HG03342 (cell line): ENCODE measurements around the gene PARP9.
"Not testable (repeated sequence)": the region's sequence is repeated elsewhere in the genome, so short reads cannot be mapped to it uniquely, and the experiment has no call there.

Experiments used
- ATAC-seq: cut with Tn5 transposase; IDR thresholded peaks from one replicate; pipeline ENCODE4 v1.9.1; 2021; ENCODE audit warnings: mild to moderate bottlenecking, moderate library complexity; ENCODE audit not compliant: unreplicated experiment

The PARP9 gene

DNA sequence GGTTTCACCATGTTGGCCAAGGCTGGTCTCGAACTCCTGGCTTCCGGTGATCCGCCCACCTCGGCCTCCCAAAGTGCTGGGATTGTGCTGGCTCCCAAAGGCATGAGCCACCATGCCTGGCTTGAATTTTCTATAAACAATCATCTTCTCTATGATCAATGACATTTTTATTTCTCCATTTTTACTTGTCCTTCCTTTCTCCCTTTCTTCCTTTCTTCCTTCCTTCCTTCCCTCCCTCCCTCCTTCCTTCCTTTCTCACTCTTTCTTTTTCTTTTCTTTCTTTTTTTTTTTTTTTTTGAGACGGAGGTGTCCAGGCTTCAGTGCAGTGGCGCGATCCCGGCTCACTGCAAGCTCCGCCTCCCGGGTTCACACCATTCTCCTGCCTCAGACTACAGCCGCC is 40.8 kb downstream of the PARP9 start:
- ATAC-seq, result no peak

DNA sequence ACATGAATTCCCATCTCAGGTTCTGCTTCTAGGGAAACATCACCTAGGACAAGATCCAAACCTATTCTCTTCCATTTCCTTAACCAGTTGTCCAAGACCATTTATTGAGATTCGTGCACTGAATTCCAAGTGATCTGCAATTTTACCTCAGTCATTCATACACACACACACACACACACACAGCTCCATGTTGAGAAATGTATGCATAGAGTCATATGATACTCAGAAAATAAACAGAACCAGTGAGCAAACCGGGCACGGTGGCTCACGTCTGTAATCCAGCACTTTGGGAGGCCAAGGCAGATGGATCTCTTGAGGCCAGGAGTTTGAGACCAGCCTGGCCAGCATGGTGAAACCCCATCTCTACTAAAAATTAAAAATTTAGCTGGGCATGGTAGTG is 43.2 kb downstream of the PARP9 start:
- ATAC-seq, result no peak

DNA sequence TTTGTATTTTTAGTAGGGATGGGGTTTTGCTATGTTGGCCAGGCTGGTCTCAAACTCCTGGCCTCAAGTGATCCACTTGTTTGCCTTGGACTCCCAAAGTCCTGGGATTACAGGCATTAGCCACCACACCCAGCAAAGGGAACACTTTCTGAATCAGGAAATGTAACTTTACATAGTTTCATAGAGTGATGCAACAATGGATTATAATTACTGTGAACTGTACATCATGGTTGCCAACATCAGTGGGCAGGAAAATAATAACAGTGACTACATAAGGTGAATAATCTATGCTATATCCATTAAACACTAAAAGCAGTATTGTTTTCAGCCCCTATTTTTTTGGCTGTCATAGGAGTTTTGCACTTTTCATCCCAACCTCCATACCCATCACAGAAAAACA is 44.4 kb downstream of the PARP9 start:
- ATAC-seq, result no peak

DNA sequence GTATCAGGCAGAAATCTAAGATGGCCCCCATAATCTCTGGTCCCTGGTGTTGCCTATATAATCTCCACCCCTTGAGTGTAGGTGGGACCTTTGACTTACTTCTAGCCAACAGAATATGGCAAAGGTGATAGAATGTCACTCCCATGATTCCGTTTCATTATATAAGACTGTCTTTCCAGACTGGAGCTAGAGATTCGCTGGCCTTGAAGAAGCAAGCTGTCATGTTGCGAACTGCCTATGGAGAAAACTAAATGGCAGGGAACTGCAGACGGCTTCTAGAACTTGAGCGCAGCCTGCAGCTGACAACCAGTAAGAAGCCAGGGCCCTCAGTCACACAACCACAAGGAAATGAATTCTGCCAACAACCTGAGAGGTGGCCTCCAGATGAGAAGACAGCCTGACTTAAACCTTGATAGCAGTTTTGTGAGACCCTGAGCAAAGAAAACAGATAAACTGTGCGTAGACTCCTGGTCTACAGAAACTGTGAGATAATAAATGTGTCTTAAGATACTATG is 47.2 kb downstream of the PARP9 start:
- ATAC-seq, result no peak

DNA sequence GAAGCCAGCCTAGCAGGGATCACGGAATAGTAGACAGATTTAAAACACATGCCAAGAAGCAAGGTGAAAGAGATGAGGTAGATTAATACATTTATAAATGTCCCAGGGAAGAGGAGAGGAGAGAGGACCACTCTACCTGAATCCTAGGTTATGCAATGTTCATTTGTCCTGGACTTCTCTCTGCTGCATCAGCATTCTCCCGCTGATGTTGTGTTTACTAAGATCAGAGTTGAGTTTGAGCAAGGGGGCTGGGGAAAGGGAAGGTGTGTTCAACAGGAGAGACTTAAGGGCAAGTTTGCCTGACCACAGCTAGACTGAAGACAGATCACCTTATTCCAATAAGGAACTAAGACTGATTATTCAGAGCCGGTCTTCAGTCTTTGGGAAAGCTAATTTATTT is 48.2 kb downstream of the PARP9 start:
- ATAC-seq, result no peak

DNA sequence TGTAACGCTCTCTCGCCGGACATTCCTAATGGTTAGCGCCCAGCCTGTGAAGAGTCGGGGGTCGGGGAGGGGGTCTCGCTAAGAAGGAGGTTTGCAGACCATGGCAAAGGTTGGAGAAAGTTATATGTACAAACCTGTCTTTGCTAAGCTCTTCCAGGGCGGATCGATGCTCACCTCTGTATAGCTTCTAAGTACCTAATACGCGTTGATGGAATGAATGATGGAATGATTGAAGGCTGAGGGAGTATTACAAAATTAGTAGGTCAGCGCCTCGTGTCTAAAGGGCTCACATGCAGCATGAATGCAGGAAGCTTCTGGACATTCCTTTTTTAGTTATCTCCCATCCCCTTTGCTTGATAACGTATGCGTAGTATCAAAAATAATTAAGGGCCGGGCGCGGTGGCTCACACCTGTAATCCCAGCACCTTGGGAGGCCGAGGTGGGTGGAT is 49.1 kb downstream of the PARP9 start:
- no peak for ATAC-seq

DNA sequence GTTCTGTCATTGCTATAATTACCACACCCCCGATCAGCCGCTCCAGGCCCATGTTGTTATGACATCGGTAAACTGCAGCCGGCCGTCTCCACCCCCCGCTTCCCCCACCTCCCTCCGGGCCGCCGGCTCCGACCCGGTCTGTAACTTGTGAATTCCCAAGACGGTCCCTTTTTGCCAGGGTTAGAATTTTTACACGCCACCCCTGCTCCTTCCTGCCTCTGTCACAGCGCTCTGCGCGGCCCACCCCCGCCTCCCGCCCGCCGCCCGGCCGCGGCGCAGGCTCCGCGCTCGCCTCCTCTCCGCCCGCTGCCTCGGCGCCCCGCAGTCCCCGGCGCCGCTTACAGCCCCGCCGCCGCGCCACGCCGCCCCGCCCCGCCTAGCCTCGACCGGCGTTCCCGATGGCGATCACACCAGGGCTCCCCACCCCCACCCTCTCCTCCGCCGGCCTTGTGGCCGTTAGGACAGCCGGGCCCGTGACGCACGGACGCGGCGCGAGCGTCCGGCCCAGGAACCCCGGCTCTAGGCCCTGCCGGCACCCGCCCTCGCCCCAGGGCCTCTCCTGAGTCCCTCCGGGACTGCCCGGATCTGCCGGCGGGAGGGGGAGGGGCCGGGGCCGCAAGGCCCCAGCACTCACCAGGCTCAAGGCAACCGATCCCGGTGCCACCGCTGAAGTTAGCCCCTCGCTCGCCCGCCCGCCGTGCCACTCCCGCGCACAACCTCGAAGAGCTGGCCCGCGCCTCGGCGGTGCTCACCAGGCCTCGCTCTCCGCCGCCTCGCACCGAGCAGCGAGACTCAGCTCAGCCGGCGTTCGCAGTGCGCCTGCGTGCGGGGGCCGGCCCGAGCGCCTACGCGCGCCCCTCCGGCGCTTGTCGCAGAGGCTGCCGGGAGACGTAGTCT is 49.7 kb downstream of the PARP9 start, which contains the start of gene KPNA1:
TSS of gene KPNA1 (minus strand) at position 817 of the 897 bp plus-strand sequence. CDS start 18,374 bp downstream, outside the sequence.
- peak; percentile 86 for ATAC-seq

DNA sequence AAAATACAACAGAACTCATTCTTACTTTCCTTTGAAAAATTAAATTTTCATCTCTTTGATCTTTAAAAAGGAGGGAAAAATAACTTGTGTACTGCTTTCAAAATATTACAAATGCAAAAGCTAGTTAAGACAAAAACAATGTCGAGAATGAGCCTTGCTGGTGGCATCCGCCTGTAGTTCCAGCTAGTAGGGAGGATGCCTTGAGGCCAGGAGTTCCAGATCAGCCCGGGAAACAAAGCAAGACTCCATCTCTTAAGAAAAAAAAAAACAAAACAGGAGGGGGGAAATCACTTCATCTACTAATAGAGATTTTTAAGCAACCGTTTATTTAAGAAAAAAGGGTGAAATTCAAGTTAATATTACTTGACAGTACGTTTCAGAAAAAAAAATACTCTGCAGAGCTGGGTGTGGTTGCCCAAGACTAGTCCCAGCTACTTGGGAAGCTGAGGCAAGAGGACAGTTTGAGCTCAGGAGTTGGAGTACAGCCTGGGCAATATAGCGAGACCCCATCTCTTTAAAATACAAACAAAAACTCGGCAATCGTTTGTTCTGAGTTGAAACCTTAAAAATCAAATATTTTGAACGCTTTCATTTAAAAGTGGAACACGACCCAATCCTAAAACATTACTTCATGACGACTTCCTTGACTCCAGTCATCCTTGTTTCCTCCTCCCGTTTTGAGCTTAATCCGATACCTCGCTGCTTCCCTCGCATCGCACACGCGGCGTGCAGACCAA is 50.5 kb downstream of the PARP9 start:
- no peak for ATAC-seq

DNA sequence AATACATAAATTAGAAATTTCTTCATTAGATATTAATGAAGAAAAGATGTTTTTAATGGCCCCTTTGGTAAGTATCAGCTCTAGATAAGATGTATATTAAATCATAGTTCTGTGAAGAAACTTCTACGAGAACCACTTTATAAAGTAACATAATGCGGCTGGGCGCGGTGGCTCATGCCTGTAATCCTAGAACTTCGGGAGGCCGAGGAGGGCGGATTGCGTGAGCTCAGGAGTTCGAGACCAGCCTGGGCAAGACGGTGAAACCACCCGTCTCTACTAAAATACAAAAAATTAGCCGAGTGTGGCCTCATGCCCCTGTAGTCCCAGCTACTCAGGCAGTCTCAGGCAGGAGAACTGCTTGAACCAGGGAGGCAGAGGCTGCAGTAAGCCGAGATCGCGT is 51.8 kb downstream of the PARP9 start:
- no peak for ATAC-seq

DNA sequence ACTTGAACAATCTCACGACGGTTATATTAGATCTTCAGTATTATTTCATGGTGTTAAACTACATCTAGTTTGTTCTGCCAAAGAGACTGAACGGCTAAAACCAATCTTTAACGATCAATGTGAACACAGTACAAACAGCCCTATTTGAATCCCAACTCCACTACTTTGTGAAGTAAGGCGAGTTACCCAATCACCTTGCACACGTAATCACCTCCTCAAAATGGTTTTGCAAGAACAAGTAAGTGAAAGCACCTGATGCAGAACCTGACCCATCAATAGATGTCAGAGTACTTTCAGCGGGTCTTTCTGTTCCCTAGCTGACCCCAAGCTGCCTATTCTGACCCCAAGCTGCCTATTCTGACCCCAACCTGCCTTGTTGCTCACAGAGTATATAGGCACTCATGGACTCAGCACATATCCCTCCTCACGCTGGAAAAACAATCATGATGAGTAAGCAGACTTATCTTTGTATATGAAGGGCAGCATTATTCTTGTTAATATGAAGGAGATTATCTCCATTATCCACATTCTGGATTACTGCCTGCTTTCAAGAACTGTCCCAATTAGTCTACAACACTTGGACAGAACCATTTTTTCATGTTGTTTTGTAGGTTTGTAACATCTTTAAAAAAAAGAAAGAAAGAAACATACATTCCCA is 53.1 kb downstream of the PARP9 start:
- no peak for ATAC-seq

DNA sequence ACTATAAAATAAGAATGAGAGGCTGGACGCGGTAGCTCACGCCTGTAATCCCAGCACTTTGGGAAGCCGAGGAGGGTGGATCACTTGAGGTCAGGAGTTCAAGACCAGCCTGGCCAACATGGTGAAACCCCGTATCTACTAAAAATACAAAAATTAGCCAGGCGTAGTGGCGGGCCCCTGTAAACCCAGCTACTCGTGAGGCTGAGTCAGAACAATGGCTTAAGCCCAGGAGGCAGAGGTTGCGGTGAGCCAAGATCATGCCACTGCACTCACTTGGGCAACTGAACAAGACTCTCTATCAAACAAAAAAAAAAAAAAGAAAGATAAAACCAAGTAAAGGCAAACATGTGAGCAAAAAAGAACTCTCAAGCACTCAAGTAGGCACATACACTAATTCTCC is 55.2 kb downstream of the PARP9 start:
- ATAC-seq, result not testable (repeated sequence)

DNA sequence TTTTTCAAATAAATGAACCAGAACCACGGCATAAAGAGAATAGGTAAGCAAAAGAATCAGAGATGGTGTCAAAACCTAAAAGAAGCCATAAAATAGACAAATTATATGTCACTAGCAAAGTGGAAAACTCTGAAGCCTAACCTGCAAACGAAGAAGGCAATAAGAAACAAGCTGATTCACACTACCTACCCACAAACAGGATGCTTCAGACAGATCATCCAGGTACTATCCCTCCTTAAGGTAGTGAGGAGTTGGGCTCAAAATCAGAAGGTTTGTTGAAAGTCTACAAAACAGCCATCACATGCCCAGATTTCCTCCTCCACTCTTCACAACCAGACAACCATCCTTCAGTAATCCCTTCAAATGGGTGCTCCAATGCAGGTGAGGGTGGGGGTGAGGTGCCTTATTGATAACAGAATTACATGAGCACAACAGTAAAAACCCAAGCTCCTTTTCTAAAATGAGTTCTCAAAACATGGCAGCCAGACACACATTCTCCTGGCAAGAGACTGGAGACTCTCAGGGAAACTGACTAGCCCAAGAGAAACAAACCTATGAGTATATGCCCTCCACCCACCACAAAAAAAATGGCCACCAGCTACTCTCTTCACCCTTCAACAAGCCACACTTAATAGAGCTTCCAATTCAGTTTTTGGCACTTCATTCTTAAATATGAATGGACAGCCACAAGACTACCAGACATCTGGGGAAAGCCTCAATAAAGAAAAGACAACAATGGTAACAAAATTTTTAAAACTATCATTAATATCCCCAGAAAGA is 55.8 kb downstream of the PARP9 start:
- ATAC-seq, result no peak

DNA sequence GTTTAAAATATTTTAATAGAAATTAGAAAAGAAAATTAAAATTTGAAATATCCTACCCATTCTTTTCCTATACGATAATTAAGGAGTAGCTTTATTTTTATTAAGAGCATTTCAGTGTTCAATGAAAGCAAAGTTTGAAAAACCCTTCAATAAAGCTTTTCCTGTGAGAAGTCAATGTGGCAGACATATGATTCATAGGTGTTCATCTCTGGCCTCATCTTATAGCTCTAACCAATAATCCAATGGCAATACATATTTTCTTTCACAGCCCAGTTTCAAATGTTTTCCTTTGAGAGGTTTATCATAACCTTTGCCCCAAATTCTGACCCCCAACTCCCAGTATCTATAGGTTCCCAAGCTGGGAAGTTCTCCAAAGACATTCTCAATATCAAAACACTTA is 57.6 kb downstream of the PARP9 start:
- ATAC-seq, result no peak

DNA sequence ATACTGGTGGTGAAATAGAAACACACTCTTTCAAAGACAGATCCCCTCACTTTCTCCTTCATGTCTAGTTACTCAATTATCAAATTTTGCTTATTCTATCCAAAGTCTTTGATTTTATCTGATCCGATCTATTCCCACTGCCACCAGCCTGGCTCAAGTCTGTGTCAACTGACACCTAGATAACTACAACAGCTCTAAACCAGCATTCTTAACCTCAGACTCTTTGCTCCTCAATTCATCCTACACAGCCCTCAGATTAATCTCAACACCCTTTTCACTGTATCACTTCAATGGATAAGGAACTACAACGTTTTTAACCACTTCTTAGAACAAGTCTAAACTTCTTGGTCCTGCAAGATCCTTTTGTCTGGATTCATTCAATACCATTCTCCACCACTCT is 58.4 kb downstream of the PARP9 start:
- no peak for ATAC-seq

DNA sequence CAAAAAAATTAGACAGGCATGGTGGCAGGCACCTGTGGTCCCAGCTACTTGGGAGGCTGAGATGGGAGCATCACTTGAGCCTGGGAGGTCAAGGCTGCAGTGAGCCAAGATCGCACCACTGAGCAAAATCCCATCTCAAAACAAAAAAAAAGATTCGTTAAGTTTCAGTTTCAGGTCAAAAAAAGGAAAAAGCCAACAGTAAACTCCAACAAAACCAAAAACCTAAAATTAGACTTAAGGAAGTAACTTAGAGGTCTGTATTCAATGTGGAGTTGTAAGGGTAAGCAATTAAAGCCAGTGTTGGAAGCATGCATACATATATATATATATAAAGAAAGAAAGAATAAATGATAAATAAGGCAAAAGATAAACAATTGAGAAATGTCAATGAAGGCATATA is 61.2 kb downstream of the PARP9 start:
- no peak for ATAC-seq

DNA sequence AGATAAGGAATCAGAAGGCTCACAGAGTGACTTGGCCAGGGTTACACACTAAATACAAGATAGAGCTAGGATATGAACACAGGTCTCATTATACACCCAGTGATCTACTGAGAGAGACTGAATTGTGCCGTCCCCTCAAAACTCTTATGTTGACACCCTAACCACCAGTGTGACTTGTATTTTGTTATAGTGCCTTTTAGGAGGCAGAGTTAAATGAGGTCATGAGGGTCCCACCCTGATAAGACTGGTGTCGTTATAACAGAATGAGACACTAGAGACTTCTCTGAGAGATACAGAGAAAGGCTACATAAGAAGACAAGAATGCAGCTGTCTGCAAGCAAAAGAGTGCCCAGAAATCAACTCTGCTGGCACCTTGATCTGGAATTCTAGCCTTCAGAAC is 62.0 kb downstream of the PARP9 start:
- ATAC-seq, result no peak

DNA sequence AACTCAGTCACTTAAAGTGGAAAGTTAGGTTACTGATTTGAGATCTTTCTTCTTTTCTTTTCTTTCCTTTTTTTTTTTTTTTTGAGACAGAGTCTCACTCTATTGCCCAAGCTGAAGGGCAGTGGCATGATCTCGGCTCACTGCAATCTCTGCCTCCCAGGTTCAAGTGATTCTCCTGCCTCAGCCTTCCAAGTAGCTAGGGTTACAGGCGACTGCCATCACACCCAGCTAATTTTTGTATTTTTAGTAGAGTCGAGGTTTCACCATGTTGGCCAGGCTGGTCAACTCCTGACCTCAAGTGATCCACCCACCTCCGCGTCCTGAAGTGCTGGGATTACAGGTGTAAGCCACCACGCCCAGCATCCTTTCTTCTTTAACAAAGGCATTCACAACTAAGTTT is 63.1 kb downstream of the PARP9 start:
- not testable (repeated sequence) for ATAC-seq

DNA sequence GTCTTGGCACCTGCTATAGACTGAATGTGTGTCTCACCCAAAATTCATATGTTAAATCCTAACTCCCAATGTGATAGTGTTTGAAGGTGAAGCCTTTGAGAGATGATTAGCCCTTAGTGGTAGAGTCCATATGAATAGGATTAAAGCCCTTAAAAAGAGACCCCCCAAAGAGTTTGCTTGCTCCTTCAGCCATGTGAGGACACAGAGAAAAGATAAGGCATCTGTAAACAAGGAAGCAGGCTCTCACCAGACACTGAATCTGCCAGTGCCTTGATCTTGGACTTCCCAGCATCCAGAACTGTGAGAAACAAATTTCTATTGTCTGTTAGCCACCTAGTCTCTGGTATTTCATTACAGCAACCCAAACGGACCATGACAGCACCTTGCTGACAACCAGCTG is 65.9 kb downstream of the PARP9 start:
- ATAC-seq, result no peak

DNA sequence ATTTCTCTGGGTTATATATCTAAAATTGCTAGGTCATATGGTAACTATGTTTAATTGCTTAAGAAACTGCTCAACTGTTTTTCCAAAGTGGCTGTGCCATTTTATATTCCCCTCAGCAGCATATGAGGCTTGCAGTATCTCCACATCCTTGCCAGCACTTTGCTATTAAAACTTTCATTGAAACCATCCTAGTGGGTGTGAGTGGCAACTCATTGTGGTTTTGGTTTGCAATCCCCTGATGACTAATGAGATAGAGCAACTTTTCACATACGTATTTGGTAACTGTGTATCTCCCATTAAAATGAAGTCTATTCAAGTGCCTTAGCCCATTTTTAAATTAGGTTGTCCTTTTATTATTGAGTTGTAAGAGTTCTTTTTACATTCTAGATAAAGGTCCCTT is 66.7 kb downstream of the PARP9 start:
- ATAC-seq, result peak; percentile 76

DNA sequence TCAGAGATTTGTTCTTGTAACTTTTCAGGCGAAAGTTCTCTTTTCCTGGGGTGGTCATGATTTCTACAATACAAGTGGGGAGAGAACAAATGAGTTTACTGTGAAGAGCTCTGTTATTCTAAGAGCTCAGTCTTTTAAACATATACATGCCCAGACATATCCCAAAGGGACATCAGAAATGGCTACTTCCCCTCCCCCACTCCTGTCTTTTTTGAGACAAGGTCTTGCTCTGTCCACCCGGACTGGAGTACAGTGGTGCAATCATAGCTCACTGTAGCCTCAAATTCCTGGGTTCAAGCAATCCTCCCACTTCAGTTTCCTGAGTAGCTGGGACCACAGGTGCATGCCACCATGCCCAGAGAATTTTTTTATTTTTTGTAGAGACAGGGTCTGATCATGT is 67.6 kb downstream of the PARP9 start:
- no peak for ATAC-seq

DNA sequence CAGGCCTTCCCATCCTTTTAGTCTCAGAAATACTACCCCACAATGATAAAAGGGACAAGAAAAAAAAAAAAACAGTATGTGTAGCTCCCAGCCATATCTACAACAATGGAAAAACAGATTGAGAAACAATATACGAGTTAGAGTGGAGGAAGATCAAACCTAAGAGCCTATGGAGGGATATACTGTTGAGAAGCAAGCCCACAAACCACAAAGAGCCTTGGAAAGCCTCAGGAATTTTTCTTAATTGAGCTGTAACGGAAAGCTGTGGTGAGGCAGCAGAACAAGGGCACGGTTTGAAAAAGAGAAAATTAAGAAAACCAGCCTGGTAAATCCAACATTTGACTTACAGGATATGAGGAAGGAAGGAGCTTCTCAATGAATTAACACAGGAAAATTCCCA is 70.8 kb downstream of the PARP9 start:
- no peak for ATAC-seq
